PFSK-1 (cell line): ENCODE data around the gene ADPGK.

Experiments
- FOXP2 ChIP-seq: optimal IDR thresholded peaks from 2 replicates; pipeline ENCODE3; 2011; ENCODE audit warnings: borderline replicate concordance, control low read depth, inconsistent platforms; ENCODE audit not compliant: insufficient read depth; ENCODE audit errors: extremely low read length, extremely low read depth
- POLR2AphosphoS5 ChIP-seq: IDR thresholded peaks from 2 replicates; pipeline ENCODE4 v1.6.1; 2012; ENCODE audit warnings: low read depth, mild to moderate bottlenecking, control low read depth, low read length, moderate library complexity
- REST ChIP-seq, 2 experiments: IDR thresholded peaks; 2 replicates each; pipeline versions ENCODE4 v1.6.1 to v1.8.0; 2011 to 2012; ENCODE audit warnings: low read depth in 2 of 2, low read length in 2 of 2, control low read depth in 1 of 2, inconsistent platforms in 1 of 2, mild to moderate bottlenecking in 1 of 2, moderate library complexity in 1 of 2; ENCODE audit not compliant: insufficient read depth in 1 of 2
- SIN3A ChIP-seq: IDR thresholded peaks from 2 replicates; pipeline ENCODE4 v1.6.1; 2012; ENCODE audit warnings: mild to moderate bottlenecking, low read length, moderate library complexity, borderline replicate concordance; ENCODE audit not compliant: insufficient read depth
- TAF1 ChIP-seq: IDR thresholded peaks from 2 replicates; pipeline ENCODE4 v1.6.1; 2012; ENCODE audit warnings: low read length, control low read depth, borderline replicate concordance; ENCODE audit not compliant: insufficient read depth

ADPGK gene

GRCh38 chr15:72770673-72771328 is 12.8 kb downstream of the ADPGK start:
- TF ChIP-seq SIN3A (no peak), REST (IDR thresholded peaks at IDR 0.05; ENCODE audit: insufficient read depth in 1 of 2, low read depth in 2 of 2, low read length in 2 of 2) (no peak), POLR2AphosphoS5 (no peak), FOXP2 (no peak), TAF1 (no peak)

GRCh38 chr15:72766780-72767179 is 16.8 kb downstream of the ADPGK start:
- no peak for TF ChIP-seq FOXP2
- TF ChIP-seq TAF1: no peak
- TF ChIP-seq SIN3A: no peak
- no peak for TF ChIP-seq REST (IDR thresholded peaks at IDR 0.05; ENCODE audit: insufficient read depth in 1 of 2, low read depth in 2 of 2, low read length in 2 of 2)
- TF ChIP-seq POLR2AphosphoS5: no peak

GRCh38 chr15:72766025-72766424 is 17.5 kb downstream of the ADPGK start:
- TF ChIP-seq TAF1: no peak
- no peak for TF ChIP-seq POLR2AphosphoS5
- no peak for TF ChIP-seq SIN3A
- no peak for TF ChIP-seq REST (IDR thresholded peaks at IDR 0.05; ENCODE audit: insufficient read depth in 1 of 2, low read depth in 2 of 2, low read length in 2 of 2)
- TF ChIP-seq FOXP2: no peak

- TF ChIP-seq POLR2AphosphoS5 (no peak), TAF1 (no peak), REST (IDR thresholded peaks at IDR 0.05; ENCODE audit: insufficient read depth in 1 of 2, low read depth in 2 of 2, low read length in 2 of 2) (no peak), FOXP2 (no peak), SIN3A (no peak)
Measured at GRCh38 chr15:72764656-72765055, 18.9 kb downstream of the ADPGK start.

- TF ChIP-seq SIN3A (no peak), TAF1 (no peak), POLR2AphosphoS5 (no peak), FOXP2 (no peak), REST (IDR thresholded peaks at IDR 0.05; ENCODE audit: insufficient read depth in 1 of 2, low read depth in 2 of 2, low read length in 2 of 2) (no peak)
Measured at GRCh38 chr15:72760590-72761260, 22.8 kb downstream of the ADPGK start.
